ENCODE measurements around the gene LRRC74B.
"Not testable (repeated sequence)": the region's sequence is repeated elsewhere in the genome, so short reads cannot be mapped to it uniquely, and the experiment has no call there.

Gene LRRC74B

GRCh38 chr22:21077884-21078508, 32.2 kb downstream of the LRRC74B start:
- DNase-seq (ENCODE audit: low read depth) = no peak

- no peak for DNase-seq (ENCODE audit: low read depth)
Observed at GRCh38 chr22:21078916-21079315, 33.2 kb downstream of the LRRC74B start.

GRCh38 chr22:21079493-21079892, 33.7 kb downstream of the LRRC74B start:
- DNase-seq (ENCODE audit: low read depth) = no peak

GRCh38 chr22:21080435-21081137, 34.8 kb downstream of the LRRC74B start:
- no peak for DNase-seq (ENCODE audit: low read depth)

- DNase-seq (ENCODE audit: low read depth) = no peak
Observed at GRCh38 chr22:21082248-21082647, 36.5 kb downstream of the LRRC74B start.

- no peak for DNase-seq (ENCODE audit: low read depth)
Observed at GRCh38 chr22:21087119-21087518, 41.4 kb downstream of the LRRC74B start.

GRCh38 chr22:21087926-21088325, 42.2 kb downstream of the LRRC74B start:
- DNase-seq (ENCODE audit: low read depth) = not testable (repeated sequence)

GRCh38 chr22:21091220-21091619, 45.5 kb downstream of the LRRC74B start:
- DNase-seq (ENCODE audit: low read depth) = not testable (repeated sequence)

- no peak for DNase-seq (ENCODE audit: low read depth)
Observed at GRCh38 chr22:21092797-21093554, 47.2 kb downstream of the LRRC74B start.

GRCh38 chr22:21093555-21094137, 47.9 kb downstream of the LRRC74B start:
- DNase-seq (ENCODE audit: low read depth) = not testable (repeated sequence)

GRCh38 chr22:21094911-21095772, 49.4 kb downstream of the LRRC74B start:
- DNase-seq (ENCODE audit: low read depth) = no peak

GRCh38 chr22:21095773-21096107, 50.0 kb downstream of the LRRC74B start:
- no peak for DNase-seq (ENCODE audit: low read depth)

- DNase-seq (ENCODE audit: low read depth) = not testable (repeated sequence)
Observed at GRCh38 chr22:21096878-21097277, 51.1 kb downstream of the LRRC74B start.

- DNase-seq (ENCODE audit: low read depth) = no peak
Observed at GRCh38 chr22:21098099-21098671, 52.4 kb downstream of the LRRC74B start.

GRCh38 chr22:21099578-21099977, 53.8 kb downstream of the LRRC74B start:
- no peak for DNase-seq (ENCODE audit: low read depth)

- no peak for DNase-seq (ENCODE audit: low read depth)
Observed at GRCh38 chr22:21100149-21101032, 54.6 kb downstream of the LRRC74B start.

- DNase-seq (ENCODE audit: low read depth) = no peak
Observed at GRCh38 chr22:21101877-21102638, 56.3 kb downstream of the LRRC74B start.

GRCh38 chr22:21102659-21103267, 57.0 kb downstream of the LRRC74B start:
- DNase-seq (ENCODE audit: low read depth) = no peak

- no peak for DNase-seq (ENCODE audit: low read depth)
Observed at GRCh38 chr22:21103633-21104032, 57.9 kb downstream of the LRRC74B start.

Data from HS-27A (cell line).